IMR-90 (cell line): Measurements from ENCODE around the gene CAMTA1. TPM values are rescaled to one million over a fixed set of nuclear protein-coding genes. Genes with fewer than 3 reads are reported as not detected.

ENCODE experiments used
- ATAC-seq: fragments of 200-7000 bp; cut with Tn5 transposase; 2 replicates; pipeline ENCODE4 v1.9.1; 2020; ENCODE audit warnings: low read depth, mild to moderate bottlenecking, moderate library complexity
- BruUV-seq: library from RNA; stranded (reverse); fragments of 400-500 nt; replicated peaks from 2 replicates; lab custom pipeline; 2021; lab: Mats Ljungman, UMichigan
- CTCF ChIA-PET: fragments of 300-600 bp; formaldehyde crosslinking; extraction: SDS; loops from one replicate; lab custom pipeline; 2021; ENCODE audit warnings: antibody characterized with exemption; lab: Yijun Ruan, JAX
- POLR2A ChIA-PET: fragments of 300-600 bp; sonication (Branson Sonifier 250); formaldehyde crosslinking; loops from one replicate; lab custom pipeline; 2022; ENCODE audit warnings: antibody characterized with exemption; ENCODE audit not compliant: unreplicated experiment; lab: Charles Lee
- DNase-seq: peaks from one replicate; pipeline ENCODE4 v3.0.0; 2013
- H2AFZ ChIP-seq: replicated peaks from 2 replicates; pipeline ENCODE3; 2013; ENCODE audit warnings: low read length, mild to moderate bottlenecking; ENCODE audit not compliant: poor library complexity
- H2AK5ac ChIP-seq: 2 replicates; pipeline ENCODE4 v1.6.1; 2013; ENCODE audit warnings: low read depth, low read length, inconsistent platforms
- H2AK9ac ChIP-seq: replicated peaks from 2 replicates; pipeline ENCODE3; 2013; ENCODE audit warnings: mild to moderate bottlenecking, low read depth, low read length, moderate library complexity; ENCODE audit not compliant: poor library complexity
- H2BK120ac ChIP-seq: 2 replicates; pipeline ENCODE4 v1.6.1; 2013; ENCODE audit warnings: low read depth, low read length, inconsistent platforms
- H2BK15ac ChIP-seq: 3 replicates; pipeline ENCODE4 v1.6.1; 2013; ENCODE audit warnings: low read depth, low read length, inconsistent platforms
- H2BK20ac ChIP-seq: 2 replicates; pipeline ENCODE4 v1.6.1; 2013; ENCODE audit warnings: low read depth, mild to moderate bottlenecking, inconsistent platforms, low read length, moderate library complexity
- H2BK5ac ChIP-seq: 2 replicates; pipeline ENCODE4 v1.6.1; 2013; ENCODE audit warnings: mild to moderate bottlenecking, low read depth, low read length, inconsistent platforms; ENCODE audit not compliant: poor library complexity, severe bottlenecking
- H3K14ac ChIP-seq: replicated peaks from 2 replicates; pipeline ENCODE4 v1.6.1; 2013; ENCODE audit warnings: low read depth, low read length, inconsistent platforms
- H3K18ac ChIP-seq: 2 replicates; pipeline ENCODE4 v1.6.1; 2013; ENCODE audit warnings: low read depth, low read length, control low read depth
- H3K23ac ChIP-seq: 2 replicates; pipeline ENCODE4 v1.6.1; 2013; ENCODE audit warnings: low read depth, low read length, inconsistent platforms
- H3K27ac ChIP-seq: 2 replicates; pipeline ENCODE4 v1.5.1; 2013; ENCODE audit warnings: mild to moderate bottlenecking, control low read depth, low read length; ENCODE audit not compliant: insufficient read depth
- H3K27me3 ChIP-seq: 2 replicates; pipeline ENCODE4 v1.6.1; 2013; ENCODE audit warnings: low read length; ENCODE audit not compliant: control insufficient read depth, insufficient read depth
- H3K36me3 ChIP-seq: 2 replicates; pipeline ENCODE4 v1.6.1; 2013; ENCODE audit warnings: low read length, mixed read lengths; ENCODE audit not compliant: control insufficient read depth, insufficient read depth
- H3K4ac ChIP-seq: 2 replicates; pipeline ENCODE4 v1.6.1; 2013; ENCODE audit warnings: low read depth, low read length, inconsistent platforms
- H3K4me1 ChIP-seq: 2 replicates; pipeline ENCODE4 v1.6.1; 2013; ENCODE audit warnings: low read length, mixed read lengths; ENCODE audit not compliant: control insufficient read depth, insufficient read depth
- H3K4me2 ChIP-seq: 2 replicates; pipeline ENCODE4 v1.6.1; 2013; ENCODE audit warnings: low read depth, mild to moderate bottlenecking, control low read depth, low read length, moderate library complexity
- H3K4me3 ChIP-seq: 2 replicates; pipeline ENCODE4 v1.5.1; 2013; ENCODE audit warnings: low read depth, mild to moderate bottlenecking, control low read depth, low read length, moderate library complexity; ENCODE audit not compliant: insufficient read depth
- H3K56ac ChIP-seq: 2 replicates; pipeline ENCODE4 v1.6.1; 2013; ENCODE audit warnings: low read length, inconsistent platforms; ENCODE audit not compliant: insufficient read depth; ENCODE audit errors: extremely low read depth
- H3K79me1 ChIP-seq, 2 experiments: 2 replicates each; pipeline ENCODE4 v1.6.1; 2013; ENCODE audit warnings: low read length in 2 of 2, inconsistent platforms in 1 of 2, low read depth in 1 of 2
- H3K9ac ChIP-seq: 2 replicates; pipeline ENCODE4 v1.6.1; 2013; ENCODE audit warnings: low read depth, low read length, control low read depth
- H3K9me1 ChIP-seq: 2 replicates; pipeline ENCODE4 v1.6.1; 2013; ENCODE audit warnings: low read length, inconsistent platforms; ENCODE audit not compliant: insufficient read depth
- H3K9me3 ChIP-seq: 2 replicates; pipeline ENCODE4 v1.6.1; 2013; ENCODE audit warnings: low read length; ENCODE audit not compliant: control insufficient read depth, insufficient read depth
- H4K20me1 ChIP-seq: 2 replicates; pipeline ENCODE4 v1.6.1; 2013; ENCODE audit warnings: low read length, inconsistent platforms; ENCODE audit not compliant: insufficient read depth
- H4K5ac ChIP-seq: 2 replicates; pipeline ENCODE4 v1.6.1; 2013; ENCODE audit warnings: mild to moderate bottlenecking, low read depth, low read length, control low read depth
- H4K8ac ChIP-seq, 2 experiments: 2 replicates each; pipeline ENCODE4 v1.6.1; 2013; ENCODE audit warnings: low read depth in 2 of 2, low read length in 2 of 2, control low read depth in 1 of 2, inconsistent platforms in 1 of 2
- H4K91ac ChIP-seq: 2 replicates; pipeline ENCODE4 v1.6.1; 2013; ENCODE audit warnings: low read depth, low read length, inconsistent platforms; ENCODE audit not compliant: insufficient read depth
- CHD1 ChIP-seq: IDR thresholded peaks from 2 replicates; pipeline ENCODE4 v1.6.1; 2012; ENCODE audit warnings: low read depth, low read length, improper control_type of control experiment
- WGBS, 2 experiments: methylation state at CpG; one replicate each; pipeline versions ENCODE4 v1.1.5 to v1.1.7; 2013; ENCODE audit warnings: missing lambda C conversion rate in 2 of 2; ENCODE audit not compliant: insufficient read length in 1 of 2; ENCODE audit errors: extremely low coverage in 2 of 2; 5-methylcytosine and 5-hydroxymethylcytosine counted together
- dilution Hi-C: fragments of 300-500 bp; cut with HindIII; formaldehyde crosslinking; loops from one replicate; pipeline ENCODE4 v1.14.3; 2018; ENCODE audit warnings: low sequenced_read_pairs; ENCODE audit not compliant: unreplicated experiment
- in situ Hi-C: fragments of 300-500 bp; cut with MboI; formaldehyde crosslinking; loops from 3 replicates; pipeline ENCODE4 v1.14.3; 2019; ENCODE audit warnings: low sequenced_read_pairs, inconsistent platforms, mixed read lengths
- intact Hi-C: fragments of 100-400 bp; cut with micrococcal nuclease; formaldehyde crosslinking; loops from 2 replicates; pipeline ENCODE4 v1.10.0; 2022
- polyA plus RNA-seq, 3 experiments: library from polyadenylated mRNA; depleted of rRNA; stranded (reverse); fragments of >200 nt; gene quantifications; 2 replicates each; pipeline ENCODE4 v1.2.3, GENCODE V29; 2012; ENCODE audit warnings: low replicate concordance in 1 of 3
- total RNA-seq: library from RNA; depleted of rRNA; stranded (reverse); fragments of >200 nt; gene quantifications from 2 replicates; pipeline ENCODE4 v1.2.3, GENCODE V29; 2012

The CAMTA1 gene
- total and polyA plus RNA-seq, 2 of the 4 experiments (the other 2 are of a cell fraction): 35.5 to 74.3 TPM

- H3K18ac ChIP-seq: no peak overlapping the region
- H4K20me1 ChIP-seq: no peaks in the 10 kb centered on the region
- no peak overlapping the region for H2BK20ac ChIP-seq
- H2AFZ ChIP-seq: no peak overlapping the region
- H2BK120ac ChIP-seq: no peak overlapping the region
- in situ Hi-C loops: no loop called here
- H3K14ac ChIP-seq: no peak overlapping the region
- no peak overlapping the region for H4K8ac ChIP-seq
- H2BK15ac ChIP-seq: no peak overlapping the region
- no peaks in the 10 kb centered on the region for H3K36me3 ChIP-seq
- H3K79me1 ChIP-seq: no peaks in the 10 kb centered on the region
- H3K56ac ChIP-seq: no peak overlapping the region
- H3K4me1 ChIP-seq: no peaks in the 10 kb centered on the region
- TF ChIP-seq CHD1: no peak
- no peak overlapping the region for H3K27ac ChIP-seq
- H4K91ac ChIP-seq: no peak overlapping the region
- CTCF ChIA-PET: no interaction called here
- DNase-seq: no peak
- no peak overlapping the region for H2AK5ac ChIP-seq
- no peaks in the 10 kb centered on the region; the same call in 1 of the 2 replicates for H3K9me3 ChIP-seq
- H2BK5ac ChIP-seq: no peak overlapping the region
- H3K4ac ChIP-seq: no peak overlapping the region
- WGBS, 2 experiments: 75% methylated on average over 4 of the region's 9 CpGs; no CpG with 5 or more reads in 1 of the 2 experiments
- peaks cover 49% of the 10 kb centered on the region for H3K27me3 ChIP-seq
- H3K9me1 ChIP-seq: no peaks in the 10 kb centered on the region
- H3K23ac ChIP-seq: no peak overlapping the region
- no peak overlapping the region for H2AK9ac ChIP-seq
- intact Hi-C loops: no loop called here
- no peak overlapping the region for H3K4me2 ChIP-seq
- POLR2A ChIA-PET: no interaction called here
- no peak overlapping the region for H4K5ac ChIP-seq
- H3K9ac ChIP-seq: no peak overlapping the region
- dilution Hi-C loops: no loop called here
- H3K4me3 ChIP-seq: no peak overlapping the region
- no peak for ATAC-seq
- no TSS peak for BruUV-seq
Measured at GRCh38 chr1:7087888-7088287, 302.6 kb downstream of the CAMTA1 start.
